DND-41 (cell line): ENCODE results near the gene NEFH.

Experiments
- ATAC-seq: fragments of 200-7000 bp; cut with Tn5 transposase; 3 replicates; pipeline ENCODE4 v1.9.1; 2021; ENCODE audit warnings: low read depth; ENCODE audit not compliant: insufficient read depth
- DNase-seq: peaks from one replicate; pipeline ENCODE4 v3.0.0-alpha.2; 2020
- H2AFZ ChIP-seq: 2 replicates; pipeline ENCODE4 v1.6.0; 2012; ENCODE audit warnings: low read depth, low read length
- H3K27ac ChIP-seq: 2 replicates; pipeline ENCODE4 v1.5.1; 2012; ENCODE audit warnings: low read length, inconsistent platforms
- H3K27me3 ChIP-seq: fragments of 200-600 bp; sonication (generic); 2 replicates; pipeline ENCODE4 v1.6.0; 2012; ENCODE audit warnings: low read length, mild to moderate bottlenecking, inconsistent platforms; ENCODE audit not compliant: insufficient read depth, poor library complexity
- H3K36me3 ChIP-seq: 2 replicates; pipeline ENCODE4 v1.5.1; 2012; ENCODE audit warnings: low read length, inconsistent platforms; ENCODE audit not compliant: insufficient read depth
- H3K4me1 ChIP-seq: 2 replicates; pipeline ENCODE4 v1.5.1; 2012; ENCODE audit warnings: mild to moderate bottlenecking, low read length; ENCODE audit not compliant: insufficient read depth
- H3K4me2 ChIP-seq: 2 replicates; pipeline ENCODE4 v1.6.0; 2012; ENCODE audit warnings: mild to moderate bottlenecking, moderate library complexity, low read length, inconsistent platforms; ENCODE audit not compliant: insufficient read depth
- H3K4me3 ChIP-seq, 2 experiments: fragments of 200-600 bp in 1 of 2; shearing (Covaris generic) in 1 of 2; 2 replicates each; pipeline ENCODE4 v1.5.1; 2012 to 2016; ENCODE audit warnings: inconsistent platforms in 2 of 2, low read length in 2 of 2, mild to moderate bottlenecking in 2 of 2, low read depth in 1 of 2, moderate library complexity in 1 of 2
- H3K79me2 ChIP-seq: 2 replicates; pipeline ENCODE4 v1.6.0; 2012; ENCODE audit warnings: low read length, inconsistent platforms; ENCODE audit not compliant: insufficient read depth
- H3K9ac ChIP-seq: 2 replicates; pipeline ENCODE4 v1.6.0; 2012; ENCODE audit warnings: low read depth, mild to moderate bottlenecking, inconsistent platforms, low read length, moderate library complexity
- H3K9me3 ChIP-seq: 2 replicates; pipeline ENCODE4 v1.5.1; 2012; ENCODE audit warnings: low read length, moderate library complexity, mild to moderate bottlenecking, inconsistent platforms; ENCODE audit not compliant: insufficient read depth, severe bottlenecking
- H4K20me1 ChIP-seq: 2 replicates; pipeline ENCODE4 v1.6.0; 2012; ENCODE audit warnings: low read length; ENCODE audit not compliant: insufficient read depth
- EZH2 ChIP-seq: IDR thresholded peaks from 3 replicates; pipeline ENCODE4 v1.6.1; 2012; ENCODE audit warnings: borderline replicate concordance, low read depth, mild to moderate bottlenecking, moderate library complexity, low read length, inconsistent platforms; ENCODE audit not compliant: severe bottlenecking
- TF ChIP-seq, protein P1 (sequence below): IDR thresholded peaks from 2 replicates; pipeline ENCODE4 v1.5.1; 2012; ENCODE audit warnings: borderline replicate concordance, low read length, moderate library complexity, mild to moderate bottlenecking; ENCODE audit not compliant: poor library complexity, severe bottlenecking; ENCODE audit errors: extremely low read depth

NEFH gene

DNA sequence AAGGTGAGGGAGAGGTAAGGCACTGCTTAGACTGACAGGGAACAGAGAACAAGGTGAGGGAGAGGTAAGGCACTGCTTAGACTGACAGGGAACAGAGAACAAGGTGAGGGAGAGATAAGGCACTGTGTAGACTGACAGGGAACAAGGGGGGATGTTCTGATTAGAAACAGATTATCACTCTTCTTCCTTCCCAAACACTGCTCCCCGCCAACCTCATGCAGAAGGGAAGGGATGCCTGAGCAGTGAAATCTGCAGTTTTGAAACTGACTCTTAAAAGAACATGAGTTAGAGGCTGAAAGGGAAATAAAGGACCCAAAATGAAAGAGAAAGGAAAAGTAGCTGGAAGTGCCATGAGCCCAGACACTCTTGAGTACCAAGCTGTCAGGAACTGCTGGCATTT, 29.8 kb downstream of the NEFH start:
- Histone ChIP-seq H3K36me3 (peaks cover 74% of the 10 kb centered on the region), H3K9me3 (no peaks in the 10 kb centered on the region), H3K27me3 (no peaks in the 10 kb centered on the region), H3K27ac (no peak overlapping the region), H4K20me1 (no peaks in the 10 kb centered on the region), H3K4me1 (no peaks in the 10 kb centered on the region), H2AFZ (no peak overlapping the region), H3K9ac (no peak overlapping the region), H3K79me2 (no peaks in the 10 kb centered on the region), H3K4me3 (no peak overlapping the region), H3K4me2 (no peak overlapping the region)
- no peak for ATAC-seq
- TF ChIP-seq EZH2: no peak
- TF ChIP-seq, protein P1, sequence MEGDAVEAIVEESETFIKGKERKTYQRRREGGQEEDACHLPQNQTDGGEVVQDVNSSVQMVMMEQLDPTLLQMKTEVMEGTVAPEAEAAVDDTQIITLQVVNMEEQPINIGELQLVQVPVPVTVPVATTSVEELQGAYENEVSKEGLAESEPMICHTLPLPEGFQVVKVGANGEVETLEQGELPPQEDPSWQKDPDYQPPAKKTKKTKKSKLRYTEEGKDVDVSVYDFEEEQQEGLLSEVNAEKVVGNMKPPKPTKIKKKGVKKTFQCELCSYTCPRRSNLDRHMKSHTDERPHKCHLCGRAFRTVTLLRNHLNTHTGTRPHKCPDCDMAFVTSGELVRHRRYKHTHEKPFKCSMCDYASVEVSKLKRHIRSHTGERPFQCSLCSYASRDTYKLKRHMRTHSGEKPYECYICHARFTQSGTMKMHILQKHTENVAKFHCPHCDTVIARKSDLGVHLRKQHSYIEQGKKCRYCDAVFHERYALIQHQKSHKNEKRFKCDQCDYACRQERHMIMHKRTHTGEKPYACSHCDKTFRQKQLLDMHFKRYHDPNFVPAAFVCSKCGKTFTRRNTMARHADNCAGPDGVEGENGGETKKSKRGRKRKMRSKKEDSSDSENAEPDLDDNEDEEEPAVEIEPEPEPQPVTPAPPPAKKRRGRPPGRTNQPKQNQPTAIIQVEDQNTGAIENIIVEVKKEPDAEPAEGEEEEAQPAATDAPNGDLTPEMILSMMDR: no peak
- no peak for DNase-seq

DNA sequence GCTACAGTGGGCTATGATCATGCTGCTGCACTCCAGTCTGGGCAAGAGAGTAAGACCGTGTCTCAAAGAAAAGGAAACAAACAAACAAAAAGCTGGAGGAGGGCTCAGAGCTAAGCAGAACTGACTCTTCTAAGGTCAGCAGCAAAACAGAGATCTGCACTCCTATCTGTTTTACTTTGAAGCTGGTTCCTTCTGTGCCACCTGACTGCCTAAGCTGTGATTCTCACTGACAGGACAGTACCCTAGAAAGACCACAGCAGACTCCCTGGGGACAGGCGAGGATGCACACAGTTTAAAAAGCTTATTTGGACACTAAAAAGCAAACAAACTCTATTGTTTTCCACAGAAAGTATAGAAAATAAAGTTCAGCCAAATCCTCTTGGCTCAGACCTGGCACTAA, 30.5 kb downstream of the NEFH start:
- Histone ChIP-seq H3K79me2 (no peaks in the 10 kb centered on the region), H3K27ac (no peak overlapping the region), H3K9ac (no peak overlapping the region), H3K4me3 (no peak overlapping the region), H2AFZ (no peak overlapping the region), H3K36me3 (peaks cover 81% of the 10 kb centered on the region), H3K9me3 (no peaks in the 10 kb centered on the region), H4K20me1 (no peaks in the 10 kb centered on the region), H3K27me3 (no peaks in the 10 kb centered on the region), H3K4me1 (no peaks in the 10 kb centered on the region), H3K4me2 (no peak overlapping the region)
- ATAC-seq (no peak), DNase-seq (no peak)
- no peak for TF ChIP-seq EZH2
- TF ChIP-seq, protein P1: no peak

DNA sequence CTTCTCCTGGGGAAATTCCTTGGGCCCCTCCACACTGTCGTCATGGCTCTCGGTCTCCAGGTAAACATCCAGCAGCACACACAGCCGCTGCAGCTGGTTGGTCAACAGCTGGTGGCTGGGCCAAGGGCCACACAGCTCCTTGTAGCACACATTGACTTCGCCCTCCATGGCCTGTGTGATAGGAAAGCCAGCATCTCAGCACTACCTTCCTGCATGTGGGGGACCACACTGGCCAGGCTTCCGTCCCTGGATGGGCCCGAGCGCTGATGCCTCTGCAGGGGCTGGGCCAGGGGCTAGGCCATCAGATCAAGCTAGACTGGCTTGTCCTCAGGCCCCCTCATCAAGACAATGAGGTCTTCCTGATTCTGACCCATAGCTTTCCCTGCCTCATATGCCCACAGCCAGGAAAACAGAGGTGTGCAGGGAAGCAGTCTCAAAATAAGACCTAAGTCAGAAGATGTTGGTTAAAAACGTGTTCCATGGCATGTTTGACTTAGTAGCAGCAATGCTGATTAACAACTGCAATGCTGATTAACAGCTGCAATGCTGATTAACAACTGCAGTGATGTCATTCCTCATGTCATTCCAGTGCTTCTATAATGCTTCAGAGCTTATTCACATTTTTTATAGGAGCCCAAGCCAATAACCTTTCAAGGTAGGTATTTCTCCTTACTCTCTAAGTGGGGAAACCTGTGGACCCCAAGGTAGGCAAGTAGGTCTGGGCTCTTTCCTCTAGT, 31.3 kb downstream of the NEFH start:
- no peak overlapping the region for H2AFZ ChIP-seq
- H3K79me2 ChIP-seq: no peaks in the 10 kb centered on the region
- H3K4me2 ChIP-seq: no peak overlapping the region
- H3K27me3 ChIP-seq: no peaks in the 10 kb centered on the region
- H3K9me3 ChIP-seq: no peaks in the 10 kb centered on the region
- no peak overlapping the region for H3K27ac ChIP-seq
- no peak overlapping the region for H3K4me3 ChIP-seq
- no peak overlapping the region for H3K9ac ChIP-seq
- peaks cover 84% of the 10 kb centered on the region for H3K36me3 ChIP-seq
- H3K4me1 ChIP-seq: no peaks in the 10 kb centered on the region
- no peaks in the 10 kb centered on the region for H4K20me1 ChIP-seq
- DNase-seq: no peak
- no peak for ATAC-seq
- TF ChIP-seq, protein P1: no peak
- no peak for TF ChIP-seq EZH2
